Activated B cell treated with CpG ODN at 0.5 μM for 24 hours (primary cell): ENCODE data around the gene SLC4A5. TPM values are rescaled to one million over a fixed set of nuclear protein-coding genes. Genes with fewer than 3 reads are reported as not detected.

Experiments
- ATAC-seq: fragments of 200-7000 bp; cut with Tn5 transposase; one replicate; pipeline ENCODE4 v1.10.0; 2021; ENCODE audit warnings: low read depth, mild to moderate bottlenecking, moderate library complexity
- CTCF ChIA-PET: fragments of 350-600 bp; sonication (Branson Sonifier 250); formaldehyde crosslinking; loops from one replicate; lab custom pipeline; 2021; ENCODE audit warnings: antibody characterized with exemption; lab: Charles Lee
- POLR2A ChIA-PET: fragments of 350-600 bp; sonication (Branson Sonifier 250); formaldehyde crosslinking; loops from one replicate; lab custom pipeline; 2021; ENCODE audit warnings: antibody characterized with exemption; lab: Charles Lee
- DNase-seq: peaks from one replicate; pipeline ENCODE4 v3.0.0; 2022
- H3K27ac Mint-ChIP-seq: one replicate; pipeline ENCODE4 v1.8.0; 2020; ENCODE audit warnings: mixed read lengths
- H3K27me3 Mint-ChIP-seq: one replicate; pipeline ENCODE4 v1.8.0; 2021; ENCODE audit warnings: mixed read lengths
- H3K36me3 Mint-ChIP-seq: one replicate; pipeline ENCODE4 v1.8.0; 2021; ENCODE audit warnings: low read depth, mixed read lengths
- H3K4me1 Mint-ChIP-seq: one replicate; pipeline ENCODE4 v1.8.0; 2021; ENCODE audit warnings: mixed read lengths
- H3K4me3 Mint-ChIP-seq: one replicate; pipeline ENCODE4 v1.8.0; 2020; ENCODE audit warnings: mild to moderate bottlenecking, mixed read lengths
- H3K9me3 Mint-ChIP-seq: one replicate; pipeline ENCODE4 v1.8.0; 2020; ENCODE audit warnings: mixed read lengths
- intact Hi-C: fragments of 100-400 bp; cut with micrococcal nuclease; formaldehyde crosslinking; loops from one replicate; pipeline ENCODE4 v1.15.1; 2024
- total RNA-seq: library from RNA; stranded (reverse); gene quantifications from 2 replicates; pipeline ENCODE4 v1.2.3, GENCODE V29; 2022
- TF ChIP-seq, protein P1 (sequence below): fragments of 200-600 bp; IDR thresholded peaks from one replicate; pipeline ENCODE4 v1.8.0; 2022; ENCODE audit warnings: antibody characterized with exemption, mild to moderate bottlenecking

SLC4A5 gene
- total RNA-seq, 1 donor from 2014 or later = 5.9 TPM

DNA sequence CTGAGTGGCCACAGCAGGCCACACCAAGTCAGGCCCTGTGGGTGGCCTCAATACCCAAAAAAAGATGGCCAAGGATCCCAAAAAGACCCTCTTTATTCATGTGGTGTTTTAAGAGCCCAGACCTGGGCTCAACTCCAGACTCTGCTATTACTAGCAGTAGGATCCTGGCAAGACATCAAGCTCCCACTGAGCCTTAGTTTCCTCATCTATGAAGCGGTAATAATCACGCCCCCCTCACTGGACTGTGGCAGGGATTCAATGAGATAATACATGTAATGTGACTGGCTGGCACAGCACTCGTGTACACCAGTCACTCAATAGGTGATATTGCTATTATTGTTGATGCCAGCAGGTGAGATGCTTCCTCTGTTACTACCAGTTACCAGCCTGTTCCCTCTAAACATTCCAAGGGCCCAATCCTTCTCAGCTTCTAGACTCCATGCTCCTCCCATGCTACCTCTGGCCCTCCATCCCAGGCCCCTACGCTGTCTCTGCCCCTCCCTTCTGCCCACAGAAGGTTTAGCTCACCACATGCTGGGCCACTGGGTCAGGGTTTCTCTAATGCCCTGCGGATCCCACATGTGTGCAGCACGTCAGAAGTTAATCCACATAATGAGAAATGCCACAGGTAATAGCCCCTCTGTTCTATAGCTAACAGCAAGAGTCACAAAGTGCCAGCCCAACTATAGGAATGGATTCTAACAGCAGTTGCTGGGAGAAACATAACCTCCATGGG, 51.2 kb downstream of the SLC4A5 start:
- Mint-ChIP-seq H3K4me1 (peaks cover 19% of the 10 kb centered on the region), H3K36me3 (no peaks in the 10 kb centered on the region), H3K27ac (no peak overlapping the region), H3K27me3 (no peaks in the 10 kb centered on the region), H3K9me3 (no peaks in the 10 kb centered on the region), H3K4me3 (no peak overlapping the region)
- POLR2A ChIA-PET = interaction anchor here (0.6 kb wide), 2 partner anchors 26 to 438 kb away, joined by 3 to 5 read pairs; no protein-coding TSS in a partner anchor
- TF ChIP-seq, protein P1, sequence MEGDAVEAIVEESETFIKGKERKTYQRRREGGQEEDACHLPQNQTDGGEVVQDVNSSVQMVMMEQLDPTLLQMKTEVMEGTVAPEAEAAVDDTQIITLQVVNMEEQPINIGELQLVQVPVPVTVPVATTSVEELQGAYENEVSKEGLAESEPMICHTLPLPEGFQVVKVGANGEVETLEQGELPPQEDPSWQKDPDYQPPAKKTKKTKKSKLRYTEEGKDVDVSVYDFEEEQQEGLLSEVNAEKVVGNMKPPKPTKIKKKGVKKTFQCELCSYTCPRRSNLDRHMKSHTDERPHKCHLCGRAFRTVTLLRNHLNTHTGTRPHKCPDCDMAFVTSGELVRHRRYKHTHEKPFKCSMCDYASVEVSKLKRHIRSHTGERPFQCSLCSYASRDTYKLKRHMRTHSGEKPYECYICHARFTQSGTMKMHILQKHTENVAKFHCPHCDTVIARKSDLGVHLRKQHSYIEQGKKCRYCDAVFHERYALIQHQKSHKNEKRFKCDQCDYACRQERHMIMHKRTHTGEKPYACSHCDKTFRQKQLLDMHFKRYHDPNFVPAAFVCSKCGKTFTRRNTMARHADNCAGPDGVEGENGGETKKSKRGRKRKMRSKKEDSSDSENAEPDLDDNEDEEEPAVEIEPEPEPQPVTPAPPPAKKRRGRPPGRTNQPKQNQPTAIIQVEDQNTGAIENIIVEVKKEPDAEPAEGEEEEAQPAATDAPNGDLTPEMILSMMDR = no peak
- DNase-seq (no peak), ATAC-seq (no peak)
- intact Hi-C loops = no loop called here
- CTCF ChIA-PET = interaction anchor here (2.0 kb wide), 1 partner anchor 43 kb away, joined by 6 read pairs; no protein-coding TSS in a partner anchor

DNA sequence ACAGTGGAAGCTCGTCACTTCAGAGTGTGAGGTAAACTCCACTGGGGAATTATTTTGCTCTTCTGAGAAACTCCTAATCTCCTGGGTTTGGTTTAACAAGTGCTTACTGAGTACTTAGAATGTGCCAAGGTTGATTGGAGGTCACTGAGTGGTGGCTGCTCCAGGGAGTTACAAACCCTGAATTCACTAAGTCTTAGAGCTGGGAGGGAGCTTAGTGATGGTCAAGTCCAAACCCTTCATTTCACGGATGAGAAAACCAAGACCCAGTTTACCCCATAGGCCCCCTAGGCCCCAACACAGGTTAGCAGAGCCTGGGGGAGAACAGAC, 52.0 kb downstream of the SLC4A5 start:
- H3K27ac Mint-ChIP-seq = peak overlapping the region; percentile 83
- H3K36me3 Mint-ChIP-seq = no peaks in the 10 kb centered on the region
- intact Hi-C loops = no loop called here
- DNase-seq = no peak
- CTCF ChIA-PET = no interaction called here
- no peak for ATAC-seq
- TF ChIP-seq, protein P1 = no peak
- H3K9me3 Mint-ChIP-seq = no peaks in the 10 kb centered on the region
- POLR2A ChIA-PET = interaction anchor here (1.4 kb wide), 1 partner anchor 9 kb away, joined by 3 read pairs; no protein-coding TSS in a partner anchor
- H3K27me3 Mint-ChIP-seq = no peaks in the 10 kb centered on the region
- no peak overlapping the region for H3K4me3 Mint-ChIP-seq
- peaks cover 16% of the 10 kb centered on the region for H3K4me1 Mint-ChIP-seq

DNA sequence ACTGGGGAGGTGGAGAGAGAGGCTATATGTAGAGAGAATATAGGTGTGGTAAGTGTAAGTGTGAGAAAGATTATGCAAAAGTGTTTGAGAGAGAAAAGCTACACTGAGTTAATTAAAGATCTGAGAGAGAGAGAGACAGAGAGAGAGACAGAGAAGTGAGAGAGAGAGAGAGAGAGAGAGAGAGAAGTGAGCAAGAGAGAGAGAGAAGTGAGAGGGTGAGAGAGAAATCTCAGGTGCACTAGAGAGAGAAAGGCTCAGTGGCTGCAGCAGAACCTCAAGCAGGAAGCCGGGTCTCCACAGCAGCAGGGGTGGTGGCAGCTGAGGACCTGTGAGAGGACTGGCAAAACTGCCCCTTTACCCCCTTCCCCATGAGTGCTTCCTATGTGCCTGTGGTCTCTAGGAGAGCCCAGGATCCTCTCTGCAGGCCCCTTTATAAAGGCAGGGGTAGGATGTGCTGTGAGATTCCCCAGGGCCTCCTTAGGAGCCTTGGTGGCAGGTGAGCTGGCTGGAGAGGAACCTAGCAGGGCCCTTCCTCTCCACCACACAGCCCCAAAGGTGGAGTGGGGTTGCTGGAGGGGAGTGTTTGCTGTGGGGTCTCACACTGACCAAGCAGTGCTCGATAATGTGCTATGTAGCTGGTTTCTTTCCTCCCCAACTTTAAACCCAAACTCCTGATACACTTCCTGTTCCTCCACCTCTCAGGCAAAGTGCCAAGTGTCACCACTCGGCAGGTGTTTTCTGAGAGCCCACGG, 52.6 kb downstream of the SLC4A5 start:
- ChIA-PET CTCF (no interaction called here), POLR2A (interaction anchor here (1.4 kb wide), 1 partner anchor 10 kb away, joined by 3 read pairs; no protein-coding TSS in a partner anchor)
- peak; percentile 20 for DNase-seq
- Mint-ChIP-seq H3K27ac (peak overlapping the region; percentile 83), H3K9me3 (no peaks in the 10 kb centered on the region), H3K36me3 (no peaks in the 10 kb centered on the region), H3K4me3 (peak overlapping the region; percentile 5), H3K4me1 (peaks cover 16% of the 10 kb centered on the region), H3K27me3 (no peaks in the 10 kb centered on the region)
- TF ChIP-seq, protein P1 = no peak
- peak; percentile 81 for ATAC-seq
- intact Hi-C loops = no loop called here

- no peaks in the 10 kb centered on the region for H3K9me3 Mint-ChIP-seq
- H3K27me3 Mint-ChIP-seq = no peaks in the 10 kb centered on the region
- POLR2A ChIA-PET = interaction anchor here (1.4 kb wide), 1 partner anchor 11 kb away, joined by 3 read pairs; no protein-coding TSS in a partner anchor
- CTCF ChIA-PET = no interaction called here
- H3K4me3 Mint-ChIP-seq = no peak overlapping the region
- H3K4me1 Mint-ChIP-seq = peaks cover 16% of the 10 kb centered on the region
- intact Hi-C loops = no loop called here
- ATAC-seq (no peak), DNase-seq (no peak)
- no peaks in the 10 kb centered on the region for H3K36me3 Mint-ChIP-seq
- H3K27ac Mint-ChIP-seq = peak overlapping the region; percentile 83
- TF ChIP-seq, protein P1 = no peak
Observed at GRCh38 chr2:74290066-74290465, 53.1 kb downstream of the SLC4A5 start.

- intact Hi-C loops = no loop called here
- Mint-ChIP-seq H3K27me3 (no peaks in the 10 kb centered on the region), H3K9me3 (no peaks in the 10 kb centered on the region), H3K4me1 (peaks cover 16% of the 10 kb centered on the region), H3K4me3 (no peak overlapping the region), H3K36me3 (no peaks in the 10 kb centered on the region), H3K27ac (no peak overlapping the region)
- POLR2A ChIA-PET = no interaction called here
- CTCF ChIA-PET = no interaction called here
- TF ChIP-seq, protein P1 = no peak
- DNase-seq (no peak), ATAC-seq (no peak)
Observed at GRCh38 chr2:74286725-74287124, 56.5 kb downstream of the SLC4A5 start.
